Fibroblast of skin of left biceps (primary cell): Measurements from ENCODE around the gene TMEM156.

Source experiments
- DNase-seq, 2 experiments: peaks; one replicate each; pipeline ENCODE4 v3.0.0-alpha.2; 2013; ENCODE audit warnings: low read depth in 2 of 2

The TMEM156 gene

DNA sequence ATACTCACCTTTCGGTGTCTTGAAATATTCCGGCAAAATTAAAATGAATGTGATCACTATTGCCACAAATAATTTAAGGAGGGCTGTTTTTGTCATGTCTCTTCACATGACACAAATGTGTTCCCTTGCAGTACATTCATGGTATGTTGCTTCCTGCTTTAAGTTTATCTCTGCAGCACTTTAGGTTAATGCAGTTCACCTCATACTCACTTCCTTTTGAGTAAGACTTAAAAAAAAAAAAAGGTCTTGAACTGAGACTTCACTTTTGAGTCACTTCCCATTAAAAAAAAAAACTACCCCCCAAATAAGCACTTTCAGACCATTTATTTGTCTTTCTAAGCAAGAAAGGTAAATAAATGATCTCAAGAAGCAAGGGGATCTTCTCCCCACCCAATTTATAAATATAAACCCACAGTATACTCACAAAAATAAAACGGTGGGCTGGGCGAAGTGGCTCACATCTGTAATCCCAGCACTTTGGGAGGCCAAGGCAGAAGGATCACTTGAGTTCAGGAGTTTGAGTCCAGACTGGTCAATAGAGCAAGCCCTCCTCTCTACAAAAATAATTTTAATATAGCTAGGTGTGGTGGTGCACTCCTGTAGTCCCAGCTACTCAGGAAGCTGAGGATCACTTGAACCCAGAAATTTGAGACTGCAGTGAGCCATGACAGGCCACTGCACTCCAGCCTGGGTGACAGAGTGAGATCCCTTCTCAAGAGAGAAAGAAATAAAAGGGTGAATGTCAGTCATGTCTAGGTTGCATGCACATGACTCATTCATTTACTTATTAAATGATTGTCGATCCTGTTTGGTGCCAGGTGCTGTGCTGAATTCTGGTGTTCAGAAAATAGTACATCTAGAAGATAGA lies at the start of gene TMEM156:
TSS of gene TMEM156 (minus strand) at position 192 of the 868 bp plus-strand sequence. CDS start at position 96, 96 bp downstream.
- DNase-seq: no peak

- DNase-seq: no peak
Measured at GRCh38 chr4:39078829-39079228, 46.6 kb upstream of the TMEM156 start.

DNA sequence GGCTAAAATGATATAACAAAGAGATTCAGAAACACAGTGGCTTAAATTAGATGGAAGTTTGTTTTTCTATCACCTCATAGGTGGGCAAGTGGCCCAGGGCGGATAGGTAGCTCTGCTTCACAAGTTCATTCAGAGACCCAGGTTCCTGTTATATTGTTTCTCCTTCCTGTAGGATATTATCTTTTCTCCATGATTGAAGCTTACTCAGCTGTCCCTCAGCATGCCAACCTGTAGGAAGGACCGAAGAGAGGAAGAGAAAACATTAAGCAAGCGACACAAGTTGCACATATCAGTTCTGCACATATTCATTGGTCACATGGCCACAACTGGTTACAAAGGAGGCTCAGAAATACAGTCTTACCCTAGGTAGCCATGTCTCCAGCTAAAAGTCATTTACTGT lies 36.7 kb upstream of the TMEM156 start:
- DNase-seq: no peak

DNA sequence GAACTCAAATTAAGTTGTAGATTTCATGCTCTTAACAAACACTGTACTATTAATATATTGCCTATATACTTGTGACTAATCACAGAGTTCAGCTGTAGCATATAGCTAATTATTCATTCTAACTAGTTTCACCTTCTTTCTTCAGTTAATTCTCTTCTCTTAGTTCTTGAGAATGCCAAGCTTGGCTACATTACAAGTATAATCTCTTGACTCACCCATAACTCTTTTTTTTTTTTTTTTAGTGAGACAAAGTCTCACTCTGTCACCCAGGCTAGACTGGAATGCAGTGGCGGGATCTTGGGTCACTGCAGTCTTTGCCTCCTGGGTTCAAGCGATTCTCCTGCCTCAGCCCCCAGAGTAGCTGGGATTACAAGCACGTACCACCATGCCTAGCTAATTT lies 35.2 kb upstream of the TMEM156 start:
- no peak for DNase-seq

- DNase-seq: no peak
Measured at GRCh38 chr4:39067031-39067430, 34.8 kb upstream of the TMEM156 start.

GRCh38 chr4:39066371-39066770 lies 34.2 kb upstream of the TMEM156 start:
- DNase-seq: no peak

DNA sequence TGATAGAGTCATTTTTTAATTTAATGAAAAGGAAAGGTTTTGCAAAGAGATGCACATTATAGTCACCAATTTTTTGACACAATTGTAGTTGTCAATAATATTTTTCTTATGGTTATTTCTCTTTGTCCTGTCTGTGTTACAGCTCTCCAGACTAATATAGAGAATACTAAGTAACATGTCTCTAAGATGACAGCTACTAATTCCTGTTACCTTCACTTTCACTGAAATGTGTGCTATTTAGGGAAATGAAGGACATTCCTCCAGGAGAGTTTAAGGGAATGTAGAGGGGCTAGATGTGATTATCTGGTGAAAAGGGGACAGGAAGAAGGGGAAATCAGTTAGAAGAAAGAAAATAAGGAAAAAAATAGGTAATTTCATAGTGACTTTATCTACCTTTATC lies 31.2 kb upstream of the TMEM156 start:
- no peak for DNase-seq

DNA sequence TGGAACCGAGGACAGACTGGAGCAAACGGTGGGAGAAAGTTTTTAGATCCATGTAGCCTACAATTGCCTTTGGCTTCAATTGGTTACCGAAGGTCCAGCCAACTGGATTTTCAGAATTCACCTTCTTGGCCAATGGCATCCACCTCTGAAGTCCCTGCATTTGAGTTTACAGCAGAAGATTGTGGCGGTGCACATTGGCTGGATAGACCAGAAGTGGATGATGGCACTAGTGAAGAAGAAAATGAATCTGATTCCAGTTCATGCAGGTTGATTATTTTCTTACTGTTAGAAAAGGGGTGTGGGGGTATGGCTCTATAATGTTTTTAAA lies 30.5 kb upstream of the TMEM156 start:
- DNase-seq: no peak

DNA sequence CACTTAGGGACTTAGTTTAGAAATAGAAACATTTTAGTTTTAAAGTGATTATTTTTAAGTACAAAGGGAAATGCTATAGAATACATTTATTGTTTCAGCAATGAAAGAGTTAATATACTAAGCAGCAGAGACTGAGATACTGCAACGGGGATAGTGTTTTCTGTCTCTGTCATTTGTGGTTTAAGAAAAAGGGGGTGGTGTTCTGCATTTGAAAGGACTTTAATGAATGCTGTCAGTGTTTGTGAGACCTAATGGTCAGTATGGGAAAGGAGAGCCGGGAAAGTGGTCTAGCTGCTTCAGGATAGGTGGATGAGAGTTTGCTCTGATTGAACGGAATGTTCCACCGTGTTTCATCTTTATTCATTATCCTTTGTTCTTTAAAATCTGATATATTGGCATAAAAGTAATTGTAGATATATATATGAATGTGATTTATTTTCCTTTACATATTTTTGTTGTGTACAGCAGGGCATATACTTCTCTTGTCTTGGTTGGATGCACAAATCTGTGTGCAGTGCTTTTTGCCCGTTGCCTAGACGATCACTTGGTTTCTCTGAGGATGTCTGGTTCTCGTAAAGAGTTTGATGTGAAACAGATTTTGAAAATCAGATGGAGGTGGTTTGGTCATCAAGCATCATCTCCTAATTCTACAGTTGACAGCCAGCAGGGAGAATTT lies 30.0 kb upstream of the TMEM156 start, which contains the start of gene KLHL5:
TSS of gene KLHL5 (plus strand) at position 139 of the 676 bp plus-strand sequence. CDS start at position 560, 421 bp downstream.
- DNase-seq: no peak

DNA sequence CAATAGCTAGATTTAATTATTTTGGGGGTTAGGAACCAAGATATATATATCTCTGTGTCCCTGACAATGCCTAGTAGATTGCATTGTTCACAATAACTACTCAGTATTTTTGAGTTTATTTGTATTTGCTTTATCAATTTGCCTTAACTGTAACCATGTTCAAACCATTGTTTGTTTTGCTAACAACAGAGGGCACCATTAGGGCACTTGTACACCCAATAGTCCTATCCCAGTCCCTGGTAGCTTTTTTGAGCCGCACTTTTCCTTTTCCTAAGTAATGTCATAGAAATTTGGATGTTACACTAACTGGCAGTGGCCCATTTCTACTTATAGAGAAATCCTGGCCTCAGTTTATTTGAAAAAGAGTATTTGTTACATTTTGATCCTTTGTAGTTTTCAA lies 29.2 kb upstream of the TMEM156 start:
- DNase-seq: no peak

DNA sequence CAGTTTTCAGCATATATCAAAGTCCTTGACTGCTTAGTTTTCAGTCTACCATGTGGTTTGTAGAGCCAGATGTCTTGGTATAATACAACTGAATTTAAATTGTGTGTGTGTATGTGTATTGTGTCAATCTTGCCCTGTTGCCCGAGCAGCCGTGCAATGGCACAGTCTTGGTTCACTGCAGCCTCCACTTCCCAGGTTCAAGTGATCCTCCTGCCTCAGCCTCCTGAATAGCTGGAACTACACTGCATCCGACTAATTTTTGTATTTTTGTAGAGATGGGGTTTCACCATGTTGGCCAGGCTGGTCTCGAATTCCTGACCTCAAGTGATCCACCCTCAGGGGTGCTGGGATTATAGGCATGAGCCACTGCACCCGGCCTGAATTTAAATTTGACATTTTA lies 23.8 kb upstream of the TMEM156 start:
- no peak for DNase-seq

DNA sequence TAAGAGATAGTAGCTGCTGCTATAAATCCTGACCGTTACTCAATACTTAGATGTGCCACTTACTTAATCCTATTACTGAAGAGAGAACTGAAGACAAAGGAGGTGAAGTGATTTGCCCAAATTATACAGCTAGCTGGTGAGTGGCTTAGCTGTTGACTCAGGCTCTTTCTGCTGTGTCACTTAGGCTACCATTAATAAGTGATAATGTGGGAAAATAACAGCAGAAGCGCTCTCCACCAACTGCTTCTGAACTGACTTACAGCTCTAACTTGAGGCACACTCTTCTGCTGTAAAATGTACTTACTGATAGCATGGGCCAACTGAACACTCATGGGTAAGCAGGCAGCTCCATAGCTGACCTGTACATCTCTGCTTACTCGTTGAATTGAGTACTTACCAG lies 22.3 kb upstream of the TMEM156 start:
- DNase-seq: no peak

- no peak for DNase-seq
Measured at GRCh38 chr4:39053983-39054382, 21.8 kb upstream of the TMEM156 start.

- DNase-seq: no peak
Measured at GRCh38 chr4:39051492-39051891, 19.3 kb upstream of the TMEM156 start.

DNA sequence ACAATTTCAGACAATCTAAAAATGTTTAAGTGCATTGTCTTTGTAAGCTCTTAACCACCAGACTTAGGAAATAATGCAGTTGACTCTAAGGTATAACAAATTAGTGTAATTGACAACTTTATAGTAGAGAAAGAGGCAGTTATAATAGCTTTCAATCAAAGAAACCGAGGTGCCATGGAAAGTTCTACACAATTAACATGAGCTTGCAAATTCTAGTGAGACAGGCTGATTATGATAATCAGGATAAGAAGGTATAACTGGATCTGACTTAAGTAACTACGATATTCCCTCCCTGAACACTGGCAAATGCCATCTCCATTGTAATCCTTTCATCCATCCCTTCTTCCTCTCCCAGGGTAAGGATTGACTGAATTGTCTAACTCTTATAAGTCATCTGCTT lies 18.4 kb upstream of the TMEM156 start:
- no peak for DNase-seq

- DNase-seq: no peak
Measured at GRCh38 chr4:39048311-39048710, 16.1 kb upstream of the TMEM156 start.

DNA sequence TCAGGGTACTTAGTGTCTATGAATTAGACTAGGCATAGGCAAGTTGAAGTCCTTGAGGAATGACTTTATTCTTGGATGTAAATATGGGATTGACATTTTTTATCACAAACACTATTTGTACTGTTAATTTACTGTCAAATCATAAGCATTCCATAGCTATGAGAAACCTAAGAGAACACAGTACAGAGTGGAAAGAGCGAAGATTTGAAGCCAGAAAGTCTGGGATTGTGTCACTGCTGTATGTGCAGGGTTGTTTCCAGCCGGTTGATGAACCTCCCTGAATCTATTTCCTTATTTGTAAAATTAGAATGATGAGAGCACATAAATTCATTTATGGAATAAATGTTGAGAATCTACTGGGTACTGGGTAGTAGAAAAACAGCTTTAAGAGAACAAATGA lies 15.5 kb upstream of the TMEM156 start:
- no peak for DNase-seq

DNA sequence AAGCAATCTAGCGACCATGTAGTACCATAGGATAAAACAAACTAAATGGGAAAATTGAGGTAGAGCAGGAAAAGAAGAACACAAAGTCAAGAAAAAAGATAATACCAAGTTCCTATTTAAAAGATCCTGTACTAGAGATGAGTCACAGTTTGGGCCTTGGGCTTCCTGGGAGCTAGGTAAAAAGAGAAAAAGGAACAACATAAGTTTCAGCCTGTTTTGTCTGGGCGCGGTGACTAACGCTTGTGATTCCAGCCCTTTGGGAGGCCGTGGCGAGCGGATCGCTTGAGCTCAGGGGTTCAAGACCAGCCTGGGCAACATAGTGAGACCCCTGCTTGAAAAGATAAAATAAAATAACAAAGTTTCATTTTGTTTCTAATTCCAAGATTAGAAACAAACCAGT lies 14.0 kb upstream of the TMEM156 start:
- no peak for DNase-seq

GRCh38 chr4:39045827-39046221 lies 13.6 kb upstream of the TMEM156 start:
- DNase-seq: no peak

GRCh38 chr4:39044956-39045826 lies 13.0 kb upstream of the TMEM156 start:
- DNase-seq: no peak

GRCh38 chr4:39044364-39044955 lies 12.3 kb upstream of the TMEM156 start:
- DNase-seq: peak; percentile 64 to 67

DNA sequence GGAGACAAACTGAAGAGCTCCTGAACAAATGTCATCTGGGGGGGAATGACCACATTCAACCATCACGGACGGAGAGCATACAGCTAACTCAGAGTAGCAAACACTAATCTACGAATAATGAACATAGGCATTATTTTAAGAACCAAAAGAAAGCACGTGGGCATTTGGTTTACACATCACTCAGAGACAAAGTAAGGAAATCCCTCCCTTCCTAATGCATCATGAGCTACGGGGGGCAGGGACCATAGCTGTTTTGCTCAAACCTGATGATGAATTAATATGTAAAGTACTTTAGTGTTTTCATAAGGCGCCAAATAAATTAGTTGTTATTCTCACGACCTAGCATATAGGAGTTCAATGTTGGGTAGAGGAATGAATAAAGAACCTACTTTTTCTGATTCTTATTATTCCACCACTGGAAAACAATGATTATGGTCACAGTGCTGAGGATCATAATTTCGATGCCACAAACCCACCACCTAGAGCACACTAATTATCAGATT lies 11.7 kb upstream of the TMEM156 start:
- no peak for DNase-seq
